Measurements from ENCODE around the gene ALKBH7.

ALKBH7 gene

DNA sequence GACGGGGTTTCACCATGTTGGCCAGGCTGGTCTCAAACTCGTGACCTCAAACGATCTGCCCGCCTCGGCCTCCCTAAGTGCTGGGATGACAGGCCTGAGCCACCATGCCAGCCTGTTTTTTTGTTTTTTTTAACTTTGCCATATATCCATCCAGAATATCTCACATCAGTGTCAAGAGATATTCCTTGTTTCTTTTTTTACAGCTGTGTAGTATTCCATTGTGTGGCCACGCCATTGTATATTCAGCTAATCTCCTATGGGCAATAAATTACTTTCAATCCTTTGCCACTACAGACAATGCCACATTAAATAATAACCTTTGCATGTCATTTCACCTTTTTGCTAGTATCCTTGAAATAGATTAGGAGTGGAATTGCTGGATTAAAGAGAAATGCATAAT is 36.8 kb downstream of the ALKBH7 start:
- H3K36me3 ChIP-seq (ENCODE audit: control insufficient read depth, insufficient read depth, low read length, severe bottlenecking) = peaks cover 4% of the 10 kb centered on the region
- DNase-seq (ENCODE audit: low read depth) = no peak
- no peaks in the 10 kb centered on the region for H3K4me1 ChIP-seq (ENCODE audit: control insufficient read depth, insufficient read depth, low read length)
- H3K9me3 ChIP-seq (ENCODE audit: control insufficient read depth, low read length) = no peaks in the 10 kb centered on the region
- no peak overlapping the region for H3K9ac ChIP-seq (ENCODE audit: low read length)
- H3K27me3 ChIP-seq (replicated peaks; ENCODE audit: control insufficient read depth, insufficient read depth, low read length) = no peaks in the 10 kb centered on the region
- H3K4me3 ChIP-seq (ENCODE audit: low read length) = no peak overlapping the region

DNA sequence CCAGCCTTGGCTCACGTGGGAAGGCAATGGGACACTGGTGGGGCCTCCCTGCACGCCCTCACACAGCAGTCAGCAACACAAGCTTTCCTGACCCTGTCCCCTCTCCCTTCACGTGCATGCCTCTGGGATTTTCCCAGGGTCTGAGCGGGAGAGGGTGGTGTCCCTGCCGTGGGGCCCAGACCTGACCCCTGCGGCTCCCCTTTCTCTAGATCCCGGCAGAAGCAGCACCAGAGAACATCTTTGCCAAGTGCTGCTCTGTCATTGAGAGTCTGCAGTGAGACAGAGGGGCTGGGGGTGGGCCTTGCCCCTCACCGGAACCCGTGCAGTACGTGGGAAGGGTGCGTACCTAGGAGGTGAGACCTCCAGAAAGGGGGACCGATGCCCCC is 39.5 kb downstream of the ALKBH7 start:
- no peak overlapping the region for H3K4me3 ChIP-seq (ENCODE audit: low read length)
- H3K9ac ChIP-seq (ENCODE audit: low read length) = no peak overlapping the region
- no peaks in the 10 kb centered on the region for H3K27me3 ChIP-seq (replicated peaks; ENCODE audit: control insufficient read depth, insufficient read depth, low read length)
- H3K36me3 ChIP-seq (ENCODE audit: control insufficient read depth, insufficient read depth, low read length, severe bottlenecking) = peaks cover 29% of the 10 kb centered on the region
- no peak for DNase-seq (ENCODE audit: low read depth)
- H3K9me3 ChIP-seq (ENCODE audit: control insufficient read depth, low read length) = no peaks in the 10 kb centered on the region
- no peaks in the 10 kb centered on the region for H3K4me1 ChIP-seq (ENCODE audit: control insufficient read depth, insufficient read depth, low read length)

DNA sequence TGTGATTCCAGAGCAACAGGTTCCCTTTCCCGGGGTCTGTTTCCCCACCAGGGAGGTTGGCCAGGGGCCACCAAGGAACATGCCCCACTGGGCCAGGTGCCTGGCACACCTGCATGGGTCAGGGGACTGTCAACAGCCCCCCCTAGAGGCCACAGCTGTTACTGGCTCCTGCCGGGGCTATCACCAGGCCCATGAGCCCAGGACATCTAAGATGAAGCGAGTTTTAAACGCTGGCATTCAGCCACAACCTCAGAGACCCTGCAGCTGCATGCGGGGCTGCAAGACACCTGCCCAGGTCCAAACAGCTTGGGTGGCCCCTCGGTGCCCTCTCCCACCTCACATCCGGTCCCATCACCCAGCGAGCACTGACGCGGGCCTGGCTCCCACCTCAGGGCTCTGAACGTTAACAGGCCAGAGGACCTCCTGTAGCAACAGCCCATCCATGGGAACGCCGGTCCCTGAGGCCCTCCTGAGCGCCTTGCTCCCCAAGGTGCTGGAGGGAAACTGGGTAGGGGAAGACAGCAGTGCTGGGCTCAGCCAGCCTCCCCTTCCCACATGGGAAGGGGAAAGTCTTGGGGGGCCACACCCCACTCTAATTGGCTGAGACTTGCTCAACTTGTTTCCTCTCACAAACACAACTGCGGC is 40.0 kb downstream of the ALKBH7 start:
- no peaks in the 10 kb centered on the region for H3K27me3 ChIP-seq (replicated peaks; ENCODE audit: control insufficient read depth, insufficient read depth, low read length)
- DNase-seq (ENCODE audit: low read depth) = peak; percentile 22
- H3K36me3 ChIP-seq (ENCODE audit: control insufficient read depth, insufficient read depth, low read length, severe bottlenecking) = peaks cover 34% of the 10 kb centered on the region
- H3K4me1 ChIP-seq (ENCODE audit: control insufficient read depth, insufficient read depth, low read length) = no peaks in the 10 kb centered on the region
- no peak overlapping the region for H3K4me3 ChIP-seq (ENCODE audit: low read length)
- H3K9me3 ChIP-seq (ENCODE audit: control insufficient read depth, low read length) = no peaks in the 10 kb centered on the region
- no peak overlapping the region for H3K9ac ChIP-seq (ENCODE audit: low read length)

DNA sequence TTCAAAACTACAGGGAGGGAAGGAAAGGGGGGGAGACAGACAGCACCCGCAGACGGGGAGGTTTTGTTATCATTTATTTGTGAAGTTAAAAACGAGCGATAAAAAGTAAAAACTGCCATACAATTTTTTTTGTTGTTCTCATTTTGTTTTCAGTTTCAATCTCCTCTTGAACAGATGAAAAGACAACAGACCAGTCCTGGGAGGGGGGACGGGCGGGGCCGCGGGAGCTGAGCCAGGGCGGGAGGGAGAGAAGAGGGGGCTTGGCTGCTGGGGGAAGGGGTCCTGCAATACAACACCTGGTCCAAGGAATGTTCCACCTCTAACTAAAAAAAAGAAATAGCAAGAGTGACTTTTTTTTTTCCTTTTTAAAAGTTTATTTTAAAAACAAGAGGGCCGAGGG is 40.7 kb downstream of the ALKBH7 start:
- Histone ChIP-seq H3K9ac (ENCODE audit: low read length) (no peak overlapping the region), H3K4me3 (ENCODE audit: low read length) (no peak overlapping the region), H3K27me3 (replicated peaks; ENCODE audit: control insufficient read depth, insufficient read depth, low read length) (no peaks in the 10 kb centered on the region), H3K4me1 (ENCODE audit: control insufficient read depth, insufficient read depth, low read length) (no peaks in the 10 kb centered on the region), H3K9me3 (ENCODE audit: control insufficient read depth, low read length) (no peaks in the 10 kb centered on the region), H3K36me3 (ENCODE audit: control insufficient read depth, insufficient read depth, low read length, severe bottlenecking) (peaks cover 41% of the 10 kb centered on the region)
- no peak for DNase-seq (ENCODE audit: low read depth)

DNA sequence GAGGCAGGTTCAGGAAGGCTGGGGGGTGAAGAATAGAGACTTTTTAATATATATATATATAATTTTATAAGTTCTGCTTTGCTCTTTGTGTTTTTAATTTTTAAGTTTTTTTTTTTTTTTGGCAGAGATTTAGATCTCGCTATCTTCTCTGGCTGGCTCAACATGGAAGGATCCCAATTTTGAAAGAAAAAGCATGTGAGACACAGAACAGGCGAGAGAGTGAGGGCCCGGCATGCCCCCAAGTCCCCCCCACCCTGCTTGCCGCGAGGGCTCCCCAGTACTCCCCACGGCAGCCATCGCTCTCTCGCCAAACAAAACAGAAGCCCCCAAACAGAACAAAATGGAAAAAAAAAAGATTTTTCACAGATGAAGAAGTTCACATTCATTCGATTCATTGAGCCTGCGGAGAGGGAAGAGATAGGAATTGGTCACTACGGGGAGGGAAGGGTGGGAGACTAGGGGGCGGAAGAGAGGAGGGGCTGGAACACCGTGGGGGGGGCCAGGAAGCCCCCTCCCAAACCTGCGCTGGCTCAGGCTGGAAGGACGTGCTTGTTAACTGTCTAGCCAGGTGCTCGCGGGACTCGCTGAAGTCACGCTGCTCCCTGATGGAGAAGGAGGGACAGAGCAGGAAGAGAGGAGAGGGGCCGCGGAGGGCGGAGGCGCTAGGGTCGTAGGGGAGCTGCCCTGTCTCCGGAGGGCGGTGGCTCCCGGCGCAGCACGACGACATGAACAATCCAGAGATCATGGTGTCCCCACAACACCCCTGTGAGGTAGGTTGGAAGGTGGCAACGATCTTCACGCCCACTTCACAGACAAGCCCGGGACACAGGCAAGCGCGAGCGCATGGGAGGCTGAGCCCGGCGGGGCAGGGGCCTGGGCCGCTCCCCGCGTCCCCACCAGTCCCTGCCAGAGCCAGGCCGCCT is 41.4 kb downstream of the ALKBH7 start:
- peaks cover 48% of the 10 kb centered on the region for H3K36me3 ChIP-seq (ENCODE audit: control insufficient read depth, insufficient read depth, low read length, severe bottlenecking)
- H3K4me1 ChIP-seq (ENCODE audit: control insufficient read depth, insufficient read depth, low read length) = no peaks in the 10 kb centered on the region
- no peak for DNase-seq (ENCODE audit: low read depth)
- no peak overlapping the region for H3K9ac ChIP-seq (ENCODE audit: low read length)
- H3K27me3 ChIP-seq (replicated peaks; ENCODE audit: control insufficient read depth, insufficient read depth, low read length) = no peaks in the 10 kb centered on the region
- H3K4me3 ChIP-seq (ENCODE audit: low read length) = no peak overlapping the region
- no peaks in the 10 kb centered on the region for H3K9me3 ChIP-seq (ENCODE audit: control insufficient read depth, low read length)

DNA sequence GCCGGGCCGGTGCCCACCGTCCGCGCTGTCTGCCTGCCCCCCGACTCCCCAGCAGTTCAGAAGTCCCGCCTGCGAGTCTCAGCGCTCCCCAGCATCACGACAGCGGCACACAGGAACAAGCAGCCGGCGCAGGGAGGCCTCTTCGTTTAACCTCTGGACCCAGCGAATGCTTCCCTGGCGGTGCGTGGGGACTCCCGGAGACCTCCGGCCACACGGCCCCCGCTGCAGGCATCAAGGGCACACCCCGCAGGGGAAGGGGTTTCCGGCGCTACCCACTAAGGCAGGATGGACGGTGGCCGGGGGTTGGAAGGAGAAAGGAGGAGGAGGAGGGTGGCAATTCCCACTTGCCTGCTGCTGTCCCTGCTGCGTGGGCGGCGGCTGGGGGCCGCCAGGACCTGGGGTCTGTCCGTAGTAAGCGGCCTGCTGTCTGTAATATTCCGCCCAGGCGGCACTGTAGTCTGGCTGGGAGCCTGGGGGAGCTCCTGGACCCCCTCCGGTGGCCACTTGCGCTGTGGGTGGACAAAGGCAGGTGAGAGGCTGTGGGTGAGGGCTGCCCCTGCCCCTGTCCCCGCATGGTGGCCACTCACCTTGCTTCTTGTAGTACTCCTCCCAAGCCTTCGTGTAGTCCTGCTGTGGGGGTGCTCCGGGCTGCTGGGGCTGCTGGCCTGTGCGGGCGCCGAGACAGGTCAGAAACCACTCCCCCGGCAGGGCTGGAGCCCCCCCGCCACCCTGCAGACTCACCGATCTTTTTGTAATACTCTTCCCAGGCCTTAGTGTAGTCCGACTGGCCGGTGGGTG is 42.4 kb downstream of the ALKBH7 start:
- Histone ChIP-seq H3K9ac (ENCODE audit: low read length) (no peak overlapping the region), H3K9me3 (ENCODE audit: control insufficient read depth, low read length) (no peaks in the 10 kb centered on the region), H3K27me3 (replicated peaks; ENCODE audit: control insufficient read depth, insufficient read depth, low read length) (no peaks in the 10 kb centered on the region), H3K4me1 (ENCODE audit: control insufficient read depth, insufficient read depth, low read length) (no peaks in the 10 kb centered on the region), H3K36me3 (ENCODE audit: control insufficient read depth, insufficient read depth, low read length, severe bottlenecking) (peaks cover 58% of the 10 kb centered on the region), H3K4me3 (ENCODE audit: low read length) (no peak overlapping the region)
- DNase-seq (ENCODE audit: low read depth) = no peak

DNA sequence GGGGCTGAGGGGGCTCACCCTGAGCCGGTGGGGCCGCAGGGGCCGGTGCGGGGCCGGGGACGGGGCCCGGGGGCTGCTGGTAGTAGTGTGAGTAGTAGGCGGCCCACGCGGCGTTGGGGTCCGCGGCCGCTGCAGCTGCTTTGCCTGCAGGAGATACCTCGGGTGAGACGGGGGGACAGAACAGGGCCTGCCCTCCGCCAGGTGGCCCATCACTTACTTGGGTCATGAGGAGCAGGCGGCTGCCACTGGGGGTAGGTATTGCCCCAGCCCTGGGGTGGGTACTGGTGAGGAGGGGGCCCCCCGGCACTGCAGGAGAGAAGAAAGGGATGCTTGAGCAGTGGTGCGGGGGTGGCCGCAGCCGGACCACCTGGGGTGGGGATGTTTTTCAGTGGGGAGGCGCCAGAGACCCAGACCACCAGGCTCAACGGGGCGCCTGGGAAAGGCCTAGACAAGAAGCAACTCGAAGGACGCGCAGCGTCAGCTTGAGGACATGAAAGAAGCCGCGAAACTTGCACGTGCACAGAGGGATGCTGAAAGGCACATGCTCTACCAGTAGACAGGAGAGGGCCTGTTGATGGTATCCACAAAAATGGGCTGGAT is 43.1 kb downstream of the ALKBH7 start:
- DNase-seq (ENCODE audit: low read depth) = no peak
- no peaks in the 10 kb centered on the region for H3K27me3 ChIP-seq (replicated peaks; ENCODE audit: control insufficient read depth, insufficient read depth, low read length)
- H3K9ac ChIP-seq (ENCODE audit: low read length) = no peak overlapping the region
- H3K4me3 ChIP-seq (ENCODE audit: low read length) = no peak overlapping the region
- H3K9me3 ChIP-seq (ENCODE audit: control insufficient read depth, low read length) = no peaks in the 10 kb centered on the region
- H3K4me1 ChIP-seq (ENCODE audit: control insufficient read depth, insufficient read depth, low read length) = peaks cover 3% of the 10 kb centered on the region
- H3K36me3 ChIP-seq (ENCODE audit: control insufficient read depth, insufficient read depth, low read length, severe bottlenecking) = peaks cover 65% of the 10 kb centered on the region

DNA sequence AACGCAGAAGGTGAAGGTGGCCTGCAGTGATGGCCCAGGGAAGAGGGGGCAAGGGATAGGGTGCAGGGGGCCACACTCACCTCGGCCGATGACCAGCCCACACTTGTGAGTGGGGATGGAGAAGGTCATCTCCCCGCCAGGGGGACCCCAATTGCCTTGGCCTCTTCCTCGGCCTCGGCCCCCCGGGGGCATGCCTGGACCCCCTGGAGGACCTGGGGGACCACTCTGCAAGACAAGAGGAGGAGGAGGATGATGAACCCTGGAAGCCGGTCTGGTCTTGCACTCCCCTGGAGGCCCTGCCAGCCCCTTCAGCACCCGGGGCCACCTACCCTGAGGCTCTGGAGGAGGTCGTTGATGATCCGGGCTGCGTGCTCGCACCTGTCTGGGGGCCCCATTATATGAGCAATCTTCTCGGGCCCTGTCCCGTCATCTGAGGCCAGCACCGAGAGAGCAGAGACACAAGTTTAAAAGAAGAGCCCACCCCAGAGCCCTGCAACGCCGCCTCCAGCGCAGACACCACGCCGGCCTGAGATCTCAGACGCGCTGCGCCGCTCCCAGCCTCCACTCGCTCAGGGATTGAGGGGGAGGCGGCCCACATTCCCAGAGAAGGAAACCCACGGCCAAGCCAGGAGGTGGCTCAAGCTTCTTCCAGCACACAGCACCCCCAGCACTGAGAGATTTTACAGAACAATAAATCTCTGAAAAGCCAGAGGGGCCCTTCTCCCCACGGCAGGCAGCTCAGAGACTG is 44.2 kb downstream of the ALKBH7 start:
- no peak for DNase-seq (ENCODE audit: low read depth)
- H3K36me3 ChIP-seq (ENCODE audit: control insufficient read depth, insufficient read depth, low read length, severe bottlenecking) = peaks cover 74% of the 10 kb centered on the region
- H3K4me3 ChIP-seq (ENCODE audit: low read length) = no peak overlapping the region
- H3K4me1 ChIP-seq (ENCODE audit: control insufficient read depth, insufficient read depth, low read length) = peaks cover 3% of the 10 kb centered on the region
- no peaks in the 10 kb centered on the region for H3K9me3 ChIP-seq (ENCODE audit: control insufficient read depth, low read length)
- H3K27me3 ChIP-seq (replicated peaks; ENCODE audit: control insufficient read depth, insufficient read depth, low read length) = no peaks in the 10 kb centered on the region
- no peak overlapping the region for H3K9ac ChIP-seq (ENCODE audit: low read length)

DNA sequence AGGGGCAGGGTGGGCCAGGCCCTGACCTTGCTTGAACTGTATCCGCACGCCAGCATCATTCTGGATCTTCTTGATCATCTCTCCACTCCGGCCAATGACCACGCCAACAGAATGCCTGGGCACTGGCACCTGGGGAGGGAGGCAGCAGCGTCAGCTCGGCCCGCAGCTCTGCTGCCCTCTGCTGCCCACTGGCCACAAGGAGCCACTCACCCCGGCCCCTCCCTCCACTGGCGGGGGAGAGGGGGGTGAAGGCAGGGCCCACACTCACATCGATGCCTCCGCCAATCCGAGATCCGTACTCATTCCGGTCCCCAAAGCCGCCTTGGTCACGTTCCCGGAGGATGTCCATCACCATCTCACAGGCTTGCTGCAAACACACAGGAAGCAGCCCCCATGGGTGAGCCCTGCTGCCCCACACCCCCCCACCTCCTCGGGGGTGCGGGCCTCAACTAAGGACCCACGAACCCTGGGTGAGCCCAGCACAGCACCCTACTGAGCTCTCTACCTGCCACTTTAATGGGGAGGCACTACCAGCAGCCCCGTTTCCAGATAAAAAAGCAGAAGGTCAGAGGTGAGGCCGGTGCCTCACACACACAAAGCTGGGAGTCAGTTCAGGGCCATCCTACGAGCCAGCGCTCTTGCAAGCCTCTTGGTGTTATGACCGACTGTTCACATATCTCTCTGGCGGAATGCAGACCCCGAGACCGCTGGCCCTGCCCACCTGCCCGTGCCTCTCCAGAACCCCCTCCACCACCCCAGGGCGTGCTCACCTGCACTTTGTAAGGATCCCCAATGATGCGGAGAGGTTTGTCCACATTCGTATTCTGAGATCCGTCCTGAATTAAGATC is 45.3 kb downstream of the ALKBH7 start:
- Histone ChIP-seq H3K36me3 (ENCODE audit: control insufficient read depth, insufficient read depth, low read length, severe bottlenecking) (peaks cover 75% of the 10 kb centered on the region), H3K4me3 (ENCODE audit: low read length) (no peak overlapping the region), H3K9me3 (ENCODE audit: control insufficient read depth, low read length) (no peaks in the 10 kb centered on the region), H3K4me1 (ENCODE audit: control insufficient read depth, insufficient read depth, low read length) (peaks cover 11% of the 10 kb centered on the region), H3K27me3 (replicated peaks; ENCODE audit: control insufficient read depth, insufficient read depth, low read length) (no peaks in the 10 kb centered on the region), H3K9ac (ENCODE audit: low read length) (no peak overlapping the region)
- peak; percentile 24 for DNase-seq (ENCODE audit: low read depth)

DNA sequence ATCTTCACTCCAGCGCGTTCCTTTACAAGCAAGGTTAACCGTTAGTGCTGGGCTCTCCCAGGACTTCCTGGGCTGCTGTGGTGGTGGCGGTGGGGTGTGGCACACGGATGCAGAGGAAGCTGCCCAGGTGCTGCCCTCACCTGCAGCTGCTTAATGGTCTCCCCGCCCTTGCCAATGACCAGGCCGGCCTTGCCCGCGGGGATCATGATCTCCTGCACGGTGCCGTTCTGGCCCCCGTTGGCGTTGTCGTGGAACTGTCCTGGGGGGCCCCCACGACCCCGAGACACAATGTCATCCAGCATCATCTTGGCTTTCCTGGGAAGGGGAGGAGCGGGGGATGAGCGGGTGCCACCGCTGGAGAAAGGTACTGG is 46.0 kb downstream of the ALKBH7 start:
- Histone ChIP-seq H3K4me1 (ENCODE audit: control insufficient read depth, insufficient read depth, low read length) (peaks cover 16% of the 10 kb centered on the region), H3K27me3 (replicated peaks; ENCODE audit: control insufficient read depth, insufficient read depth, low read length) (no peaks in the 10 kb centered on the region), H3K9me3 (ENCODE audit: control insufficient read depth, low read length) (no peaks in the 10 kb centered on the region), H3K36me3 (ENCODE audit: control insufficient read depth, insufficient read depth, low read length, severe bottlenecking) (peaks cover 75% of the 10 kb centered on the region), H3K4me3 (ENCODE audit: low read length) (no peak overlapping the region), H3K9ac (ENCODE audit: low read length) (no peak overlapping the region)
- no peak for DNase-seq (ENCODE audit: low read depth)

Measured in adipocyte (in vitro differentiated cells).